SU-DHL-6 (cell line): ENCODE results near the gene ZNF655.

Experiments used
- H2AFZ ChIP-seq: fragments of 200-600 bp; sonication (generic); 2 replicates; pipeline ENCODE4 v1.6.1; 2014; ENCODE audit warnings: low read depth, mild to moderate bottlenecking, moderate library complexity, mixed read lengths, antibody characterized with exemption, low read length; ENCODE audit not compliant: severe bottlenecking
- H3F3A ChIP-seq: fragments of 200-600 bp; shearing (Covaris generic); 2 replicates; pipeline ENCODE4 v1.6.0; 2016; ENCODE audit warnings: antibody characterized with exemption, mild to moderate bottlenecking; ENCODE audit not compliant: insufficient read depth
- H3K27ac ChIP-seq: fragments of 200-600 bp; sonication (generic); 2 replicates; pipeline ENCODE4 v1.5.1; 2016; ENCODE audit warnings: low read depth, mild to moderate bottlenecking, low read length, moderate library complexity, mixed read lengths
- H3K27me3 ChIP-seq: fragments of 200-600 bp; sonication (generic), shearing (Covaris generic); 2 replicates; pipeline ENCODE4 v1.6.0; 2014; ENCODE audit warnings: mild to moderate bottlenecking, low read length
- H3K36me3 ChIP-seq: fragments of 200-600 bp; sonication (generic); 2 replicates; pipeline ENCODE4 v1.6.1; 2014; ENCODE audit warnings: mild to moderate bottlenecking, low read length, mixed read lengths
- H3K4me2 ChIP-seq: fragments of 300-600, 200-600 bp; shearing (Covaris generic), sonication (generic); 2 replicates; pipeline ENCODE4 v1.6.0; 2014; ENCODE audit warnings: low read length, low read depth, mild to moderate bottlenecking; ENCODE audit not compliant: poor library complexity, severe bottlenecking
- H3K4me3 ChIP-seq: fragments of 200-600 bp; sonication (generic); 2 replicates; pipeline ENCODE4 v1.5.1; 2014; ENCODE audit warnings: antibody characterized with exemption, low read length, mild to moderate bottlenecking, mixed read lengths; ENCODE audit not compliant: insufficient read depth, poor library complexity, severe bottlenecking
- H3K79me2 ChIP-seq: fragments of 200-600 bp; sonication (generic); 2 replicates; pipeline ENCODE4 v1.6.1; 2014; ENCODE audit warnings: mild to moderate bottlenecking, low read length, moderate library complexity; ENCODE audit not compliant: insufficient read depth
- H3K9ac ChIP-seq: fragments of 200-600 bp; sonication (generic); 2 replicates; pipeline ENCODE4 v1.7.0; 2014; ENCODE audit warnings: mild to moderate bottlenecking, low read length
- H3K9me2 ChIP-seq: fragments of 200-600 bp; sonication (generic); replicated peaks from 2 replicates; pipeline ENCODE4 v1.6.1; 2014; ENCODE audit warnings: low read length; ENCODE audit not compliant: insufficient read depth
- H3K9me3 ChIP-seq: fragments of 200-600 bp; sonication (generic); 2 replicates; pipeline ENCODE4 v1.6.1; 2014; ENCODE audit warnings: low read length, mixed read lengths; ENCODE audit not compliant: insufficient read depth
- H4K20me1 ChIP-seq: fragments of 200-600 bp; sonication (generic); 2 replicates; pipeline ENCODE4 v1.6.1; 2014; ENCODE audit warnings: low read depth, mild to moderate bottlenecking, antibody characterized with exemption, low read length, moderate library complexity, mixed read lengths
- CTCF ChIP-seq: fragments of 200-600 bp; sonication (generic); IDR thresholded peaks from one replicate; pipeline ENCODE4 v1.5.1; 2017; ENCODE audit warnings: antibody characterized with exemption, mild to moderate bottlenecking, low read length, moderate library complexity; ENCODE audit not compliant: insufficient read depth, poor library complexity, severe bottlenecking
- EZH2phosphoT487 ChIP-seq: fragments of 200-600 bp; sonication (generic), shearing (Covaris generic); conservative IDR thresholded peaks from 2 replicates; pipeline ENCODE4 v1.6.1; 2018; ENCODE audit warnings: mild to moderate bottlenecking, antibody characterized with exemption, low read length, moderate library complexity, mixed read lengths

Gene ZNF655

GRCh38 chr7:99539213-99539811 lies 19.1 kb upstream of the ZNF655 start:
- Histone ChIP-seq H3K9me2 (no peaks in the 10 kb centered on the region), H3K4me3 (no peak overlapping the region), H3K27me3 (no peaks in the 10 kb centered on the region), H4K20me1 (no peaks in the 10 kb centered on the region), H3K27ac (no peak overlapping the region), H3K4me2 (no peak overlapping the region), H3F3A (no peaks in the 10 kb centered on the region), H3K9me3 (peaks cover 14% of the 10 kb centered on the region; the same call in 1 of the 2 replicates), H3K36me3 (no peaks in the 10 kb centered on the region), H2AFZ (no peak overlapping the region), H3K9ac (no peak overlapping the region), H3K79me2 (no peaks in the 10 kb centered on the region)
- no peak for TF ChIP-seq CTCF
- no peak for TF ChIP-seq EZH2phosphoT487

- no peak overlapping the region for H2AFZ ChIP-seq
- TF ChIP-seq CTCF (no peak), EZH2phosphoT487 (no peak)
- H3K4me3 ChIP-seq = no peak overlapping the region
- peaks cover 14% of the 10 kb centered on the region; the same call in 1 of the 2 replicates for H3K9me3 ChIP-seq
- H3K27me3 ChIP-seq = no peaks in the 10 kb centered on the region
- H4K20me1 ChIP-seq = no peaks in the 10 kb centered on the region
- no peak overlapping the region for H3K4me2 ChIP-seq
- no peaks in the 10 kb centered on the region for H3K36me3 ChIP-seq
- H3K27ac ChIP-seq = no peak overlapping the region
- H3K9me2 ChIP-seq = no peaks in the 10 kb centered on the region
- H3K9ac ChIP-seq = no peak overlapping the region
- H3K79me2 ChIP-seq = no peaks in the 10 kb centered on the region
- no peaks in the 10 kb centered on the region for H3F3A ChIP-seq
These were observed 17.9 kb upstream of the ZNF655 start for GRCh38 chr7:99540542-99540941.

- peaks cover 14% of the 10 kb centered on the region; the same call in 1 of the 2 replicates for H3K9me3 ChIP-seq
- no peaks in the 10 kb centered on the region for H4K20me1 ChIP-seq
- H3K27ac ChIP-seq = no peak overlapping the region
- no peaks in the 10 kb centered on the region for H3F3A ChIP-seq
- no peaks in the 10 kb centered on the region for H3K79me2 ChIP-seq
- TF ChIP-seq CTCF = no peak
- no peak for TF ChIP-seq EZH2phosphoT487
- H3K27me3 ChIP-seq = no peaks in the 10 kb centered on the region
- H2AFZ ChIP-seq = no peak overlapping the region
- H3K9ac ChIP-seq = no peak overlapping the region
- no peaks in the 10 kb centered on the region for H3K9me2 ChIP-seq
- H3K4me2 ChIP-seq = no peak overlapping the region
- no peaks in the 10 kb centered on the region for H3K36me3 ChIP-seq
- no peak overlapping the region for H3K4me3 ChIP-seq
These were observed 17.2 kb upstream of the ZNF655 start for GRCh38 chr7:99541212-99541611.
